Measurements from ENCODE around the gene ADCYAP1R1. TPM values are rescaled to one million over a fixed set of nuclear protein-coding genes. Genes with fewer than 3 reads are reported as not detected.

ADCYAP1R1 gene
- total and polyA plus RNA-seq, 12 donors, result 0.22 to 25.0 (median 1.5) TPM

GRCh38 chr7:31078363-31078990 is 26.4 kb downstream of the ADCYAP1R1 start:
- intact Hi-C loops (cut with DNase I), result no loop called here
- Histone ChIP-seq H3K4me3 (no peak overlapping the region), H3K27me3 (no peaks in the 10 kb centered on the region), H3K36me3 (replicated peaks in 1 of 2) (no peaks in the 10 kb centered on the region), H3K27ac (no peak overlapping the region), H3K4me1 (replicated peaks in 1 of 2) (peaks cover 0 to 5% of the 10 kb centered on the region in 2 donors), H3K9me3 (replicated peaks in 1 of 3) (no peaks in the 10 kb centered on the region)
- no peak for DNase-seq
- 86 to 90% (median 88%) methylated on average over 22 to 24 of the region's 24 CpGs for WGBS, 4 donors
- TF ChIP-seq POLR2A (IDR thresholded peaks at IDR 0.05) (no peak), CTCF (IDR thresholded peaks at IDR 0.05) (no peak)

GRCh38 chr7:31079126-31079823 is 27.2 kb downstream of the ADCYAP1R1 start:
- WGBS, 4 donors, result 68 to 77% (median 73%) methylated on average over 6 to 11 of the region's 11 CpGs
- Histone ChIP-seq H3K4me1 (replicated peaks in 1 of 2) (peaks cover 0 to 5% of the 10 kb centered on the region in 2 donors), H3K9me3 (replicated peaks in 1 of 3) (no peaks in the 10 kb centered on the region), H3K27me3 (no peaks in the 10 kb centered on the region), H3K27ac (no peak overlapping the region), H3K36me3 (replicated peaks in 1 of 2) (no peaks in the 10 kb centered on the region), H3K4me3 (no peak overlapping the region)
- DNase-seq, result no peak
- intact Hi-C loops (cut with DNase I), result no loop called here
- TF ChIP-seq POLR2A (IDR thresholded peaks at IDR 0.05), result no peak
- no peak for TF ChIP-seq CTCF (IDR thresholded peaks at IDR 0.05)

- no peaks in the 10 kb centered on the region for H3K27me3 ChIP-seq
- intact Hi-C loops (cut with DNase I), result no loop called here
- H3K36me3 ChIP-seq (replicated peaks in 1 of 2), result no peaks in the 10 kb centered on the region
- peaks cover 0 to 5% of the 10 kb centered on the region in 2 donors for H3K4me1 ChIP-seq (replicated peaks in 1 of 2)
- 60 to 79% (median 71%) methylated on average over 6 of the region's 6 CpGs for WGBS, 4 donors
- no peaks in the 10 kb centered on the region for H3K9me3 ChIP-seq (replicated peaks in 1 of 3)
- no peak for TF ChIP-seq CTCF (IDR thresholded peaks at IDR 0.05)
- TF ChIP-seq POLR2A (IDR thresholded peaks at IDR 0.05), result no peak
- DNase-seq, result no peak
- H3K27ac ChIP-seq, result no peak overlapping the region
- H3K4me3 ChIP-seq, result no peak overlapping the region
Observed at GRCh38 chr7:31079824-31080511, 27.9 kb downstream of the ADCYAP1R1 start.

GRCh38 chr7:31080763-31081162 is 28.7 kb downstream of the ADCYAP1R1 start:
- 47 to 60% (median 54%) methylated on average over 4 to 6 of the region's 6 CpGs for WGBS, 4 donors
- no peak for DNase-seq
- intact Hi-C loops (cut with DNase I), result no loop called here
- TF ChIP-seq CTCF (IDR thresholded peaks at IDR 0.05), result no peak
- TF ChIP-seq POLR2A (IDR thresholded peaks at IDR 0.05), result no peak
- Histone ChIP-seq H3K9me3 (replicated peaks in 1 of 3) (no peaks in the 10 kb centered on the region), H3K36me3 (replicated peaks in 1 of 2) (no peaks in the 10 kb centered on the region), H3K27ac (no peak overlapping the region), H3K27me3 (no peaks in the 10 kb centered on the region), H3K4me1 (replicated peaks in 1 of 2) (peaks cover 0 to 5% of the 10 kb centered on the region in 2 donors), H3K4me3 (no peak overlapping the region)

Data from adrenal gland (tissue), 12 donors.